CD4-positive, alpha-beta memory T cell (primary cell): Measurements from ENCODE around the gene SEMA5B. TPM values are rescaled to one million over a fixed set of nuclear protein-coding genes. Genes with fewer than 3 reads are reported as not detected.

ENCODE experiments used
- CTCF ChIA-PET: fragments of 350-600 bp; sonication (Branson Sonifier 250); formaldehyde crosslinking; loops from one replicate; lab custom pipeline; 2021; ENCODE audit warnings: inconsistent platforms; ENCODE audit not compliant: partially characterized antibody; lab: Charles Lee
- POLR2A ChIA-PET: fragments of 350-600 bp; sonication (Branson Sonifier 250); formaldehyde crosslinking; loops from one replicate; lab custom pipeline; 2021; ENCODE audit not compliant: partially characterized antibody; lab: Charles Lee
- DNase-seq, 5 donors: peaks; one replicate each; pipeline versions ENCODE4 v3.0.0 to v3.0.0-alpha.2; 2020 to 2022; ENCODE audit warnings: mixed read lengths in 1 of 5
- H3K27ac ChIP-seq: one replicate; pipeline ENCODE4 v1.7.0; 2013; ENCODE audit warnings: low read depth, low read length
- H3K27me3 ChIP-seq: 2 replicates; pipeline ENCODE4 v1.7.0; 2013; ENCODE audit warnings: mild to moderate bottlenecking, low read length, moderate library complexity; ENCODE audit not compliant: insufficient read depth
- H3K36me3 ChIP-seq: 2 replicates; pipeline ENCODE4 v1.7.0; 2013; ENCODE audit warnings: mild to moderate bottlenecking, low read length, moderate library complexity; ENCODE audit not compliant: insufficient read depth
- H3K4me1 ChIP-seq: 2 replicates; pipeline ENCODE4 v1.7.0; 2013; ENCODE audit warnings: mild to moderate bottlenecking, low read length, moderate library complexity; ENCODE audit not compliant: insufficient read depth
- H3K4me3 ChIP-seq, 2 donors: one replicate each; pipeline ENCODE4 v1.7.0; 2013; ENCODE audit warnings: low read length in 2 of 2, mild to moderate bottlenecking in 1 of 2
- H3K9me3 ChIP-seq, 2 donors: one replicate each; pipeline ENCODE4 v1.7.0; 2013; ENCODE audit warnings: low read length in 2 of 2, control low read depth in 1 of 2; ENCODE audit not compliant: control insufficient read depth in 1 of 2
- H3K27ac Mint-ChIP-seq, 7 donors: one replicate each; pipeline ENCODE4 v1.8.0; 2020 to 2021; ENCODE audit warnings: mixed read lengths in 7 of 7, mild to moderate bottlenecking in 6 of 7, inconsistent platforms in 3 of 7, moderate library complexity in 3 of 7
- H3K27me3 Mint-ChIP-seq, 2 donors: one replicate each; pipeline ENCODE4 v1.8.0; 2020 to 2021; ENCODE audit warnings: mixed read lengths in 2 of 2
- H3K36me3 Mint-ChIP-seq, 2 donors: one replicate each; pipeline ENCODE4 v1.8.0; 2020 to 2021; ENCODE audit warnings: mixed read lengths in 2 of 2, inconsistent platforms in 1 of 2, mild to moderate bottlenecking in 1 of 2
- H3K4me1 Mint-ChIP-seq, 4 donors: one replicate each; pipeline ENCODE4 v1.8.0; 2020 to 2021; ENCODE audit warnings: mixed read lengths in 4 of 4, mild to moderate bottlenecking in 1 of 4
- H3K4me3 Mint-ChIP-seq, 8 donors: one replicate each; pipeline ENCODE4 v1.8.0; 2020 to 2021; ENCODE audit warnings: mixed read lengths in 8 of 8, mild to moderate bottlenecking in 7 of 8, moderate library complexity in 6 of 8, inconsistent platforms in 3 of 8
- H3K9me3 Mint-ChIP-seq, 8 donors: one replicate each; pipeline ENCODE4 v1.8.0; 2020 to 2021; ENCODE audit warnings: mixed read lengths in 8 of 8, mild to moderate bottlenecking in 5 of 8, inconsistent platforms in 3 of 8, moderate library complexity in 1 of 8
- intact Hi-C: fragments of 100-400 bp; cut with micrococcal nuclease; formaldehyde crosslinking; loops from one replicate; pipeline ENCODE4 v1.15.1; 2023
- polyA plus RNA-seq, 2 donors: library from polyadenylated mRNA; unstranded; fragments of 300-500 nt; fragmentation: Illumina TruSeq; gene quantifications; one replicate each; pipeline ENCODE4 v1.2.3, GENCODE V29; 2021
- total RNA-seq, 2 experiments: library from RNA; stranded (reverse); gene quantifications; one replicate each; pipeline ENCODE4 v1.2.3, GENCODE V29; 2021

Gene SEMA5B
- total and polyA plus RNA-seq, 4 experiments from 2014 or later, result not detected

DNA sequence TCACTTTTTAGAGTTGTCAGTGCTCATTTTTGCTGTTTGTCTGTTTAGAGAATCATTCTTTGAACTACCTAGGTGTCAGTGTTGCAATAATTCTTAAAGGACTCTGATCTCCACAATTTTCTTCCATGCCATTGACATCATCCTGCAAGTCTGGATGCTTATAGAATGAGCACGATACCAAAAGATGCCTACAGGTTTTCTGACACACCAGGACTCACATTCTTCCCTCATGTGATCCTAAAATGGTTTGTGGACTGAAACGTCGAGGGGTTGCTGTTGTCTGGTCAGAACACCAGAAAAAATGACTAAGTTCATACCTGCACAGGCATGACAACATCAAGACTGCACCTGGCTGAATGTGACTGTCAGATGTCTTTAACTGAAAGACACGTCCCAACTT is 95.9 kb downstream of the SEMA5B start:
- POLR2A ChIA-PET, result no interaction called here

DNA sequence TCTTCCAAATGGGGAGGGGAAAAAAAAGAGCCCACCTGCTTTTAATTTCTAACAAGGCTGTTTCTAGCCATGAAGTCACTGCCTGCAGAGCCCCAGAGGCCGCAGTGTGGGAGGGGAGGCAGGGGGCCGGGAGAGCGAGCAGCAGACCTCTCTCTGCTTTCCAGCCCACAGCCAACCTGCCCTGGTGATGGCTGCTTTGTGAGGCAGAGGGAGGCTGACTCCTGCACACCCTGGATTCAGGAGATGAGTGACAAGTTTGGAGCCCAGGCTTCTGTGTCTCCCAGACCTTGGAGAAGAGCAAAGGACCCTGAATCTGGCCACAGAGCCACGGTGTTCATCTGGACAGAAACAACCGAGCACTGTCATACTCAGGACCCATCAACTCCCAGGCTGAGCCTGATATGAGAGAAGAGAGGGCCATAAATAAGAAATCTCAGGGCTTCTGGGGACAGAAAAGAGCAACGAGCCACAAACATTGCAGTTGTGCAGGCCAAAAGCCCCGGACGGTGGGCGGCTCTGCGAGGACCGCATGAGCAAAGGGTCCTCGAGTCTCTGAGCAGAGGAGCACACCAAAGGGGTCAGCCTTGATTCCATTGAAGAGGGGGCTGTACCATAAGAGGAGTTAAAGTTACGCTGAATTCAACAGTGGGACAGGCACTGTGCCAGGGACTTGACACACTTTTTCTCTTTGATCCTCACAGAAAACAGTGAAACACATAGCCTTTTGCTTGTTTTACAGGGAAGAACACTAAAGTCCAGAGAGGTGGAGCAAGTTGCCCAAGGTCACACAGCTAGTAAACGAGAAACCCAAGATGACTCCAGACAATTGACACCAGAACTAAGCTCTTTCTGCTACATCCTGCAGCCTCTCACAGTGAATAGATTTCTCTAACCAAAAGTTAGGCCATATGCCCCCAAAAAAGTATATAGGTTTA is 97.2 kb downstream of the SEMA5B start:
- H3K27ac Mint-ChIP-seq, result no peak overlapping the region

More for the DNA sequence above, 95.9 kb downstream of the SEMA5B start:
- no peaks in the 10 kb centered on the region for H3K9me3 ChIP-seq
- Mint-ChIP-seq H3K9me3 (no peaks in the 10 kb centered on the region), H3K4me1 (no peaks in the 10 kb centered on the region), H3K27me3 (peaks cover 0 to 4% of the 10 kb centered on the region in 2 donors), H3K27ac (no peak overlapping the region), H3K4me3 (no peak overlapping the region), H3K36me3 (no peaks in the 10 kb centered on the region)
- no peak overlapping the region for H3K4me3 ChIP-seq
- intact Hi-C loops, result no loop called here
- no peak overlapping the region for H3K27ac ChIP-seq
- H3K27me3 ChIP-seq, result no peaks in the 10 kb centered on the region
- DNase-seq, result no peak
- CTCF ChIA-PET, result no interaction called here
- H3K4me1 ChIP-seq, result no peaks in the 10 kb centered on the region
- no peaks in the 10 kb centered on the region for H3K36me3 ChIP-seq

DNA sequence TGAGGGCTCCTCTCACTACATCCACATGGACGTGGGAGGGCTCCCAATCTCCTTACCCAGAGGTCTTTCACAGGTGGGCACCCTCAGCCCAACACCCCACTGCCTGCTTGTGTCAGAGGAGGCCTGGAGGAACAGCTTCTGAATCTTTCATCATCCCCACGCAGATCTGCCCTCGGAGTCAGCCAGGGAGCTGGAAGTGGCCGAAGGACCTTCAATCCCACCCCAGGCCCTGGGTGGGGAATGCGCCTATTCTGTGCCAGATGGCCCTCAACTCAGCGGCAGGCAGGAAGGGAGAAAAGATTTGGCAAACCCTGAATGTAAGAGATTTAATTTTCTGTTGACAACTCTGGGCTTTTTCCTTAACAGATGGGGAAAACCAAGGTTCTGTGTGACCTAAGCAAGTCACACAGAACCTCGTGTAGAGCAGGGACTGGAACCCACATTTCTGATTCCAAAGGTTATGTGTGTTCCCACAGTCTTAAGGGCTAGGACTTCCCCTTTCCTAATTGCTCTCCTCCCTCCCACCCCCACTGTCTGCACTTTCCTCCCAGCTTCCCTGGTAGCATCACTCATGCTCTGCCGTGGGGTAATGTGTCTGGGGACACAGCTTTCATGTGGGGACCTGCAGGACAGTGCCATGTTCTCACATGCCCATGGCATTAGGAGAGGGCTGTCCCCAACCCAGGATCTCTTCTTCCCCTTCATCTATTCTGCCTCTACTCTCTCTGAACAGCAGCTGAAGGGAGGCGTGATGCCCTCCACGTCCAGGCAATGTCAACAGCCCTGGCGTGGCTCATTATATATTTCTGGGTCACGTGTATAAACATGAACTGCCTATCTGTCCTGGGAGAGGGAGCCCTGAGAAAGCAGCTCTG is 98.1 kb downstream of the SEMA5B start:
- Mint-ChIP-seq H3K27ac (no peak overlapping the region), H3K27me3 (peaks cover 3 to 6% of the 10 kb centered on the region in 2 donors), H3K4me1 (no peaks in the 10 kb centered on the region), H3K4me3 (no peak overlapping the region), H3K9me3 (no peaks in the 10 kb centered on the region), H3K36me3 (no peaks in the 10 kb centered on the region)
- no peak overlapping the region for H3K27ac ChIP-seq
- no peaks in the 10 kb centered on the region for H3K4me1 ChIP-seq
- H3K4me3 ChIP-seq, result no peak overlapping the region
- intact Hi-C loops, result no loop called here
- ChIA-PET POLR2A (no interaction called here), CTCF (no interaction called here)
- no peaks in the 10 kb centered on the region for H3K36me3 ChIP-seq
- no peak for DNase-seq
- H3K27me3 ChIP-seq, result no peaks in the 10 kb centered on the region
- no peaks in the 10 kb centered on the region for H3K9me3 ChIP-seq

More for the DNA sequence above, 97.2 kb downstream of the SEMA5B start:
- Mint-ChIP-seq H3K36me3 (no peaks in the 10 kb centered on the region), H3K27me3 (peaks cover 3 to 6% of the 10 kb centered on the region in 2 donors), H3K4me3 (no peak overlapping the region), H3K4me1 (no peaks in the 10 kb centered on the region), H3K9me3 (no peaks in the 10 kb centered on the region)
- Histone ChIP-seq H3K4me1 (no peaks in the 10 kb centered on the region), H3K27ac (no peak overlapping the region), H3K36me3 (no peaks in the 10 kb centered on the region), H3K4me3 (no peak overlapping the region), H3K9me3 (no peaks in the 10 kb centered on the region), H3K27me3 (no peaks in the 10 kb centered on the region)
- ChIA-PET POLR2A (no interaction called here), CTCF (no interaction called here)
- DNase-seq, result no peak
- intact Hi-C loops, result no loop called here

DNA sequence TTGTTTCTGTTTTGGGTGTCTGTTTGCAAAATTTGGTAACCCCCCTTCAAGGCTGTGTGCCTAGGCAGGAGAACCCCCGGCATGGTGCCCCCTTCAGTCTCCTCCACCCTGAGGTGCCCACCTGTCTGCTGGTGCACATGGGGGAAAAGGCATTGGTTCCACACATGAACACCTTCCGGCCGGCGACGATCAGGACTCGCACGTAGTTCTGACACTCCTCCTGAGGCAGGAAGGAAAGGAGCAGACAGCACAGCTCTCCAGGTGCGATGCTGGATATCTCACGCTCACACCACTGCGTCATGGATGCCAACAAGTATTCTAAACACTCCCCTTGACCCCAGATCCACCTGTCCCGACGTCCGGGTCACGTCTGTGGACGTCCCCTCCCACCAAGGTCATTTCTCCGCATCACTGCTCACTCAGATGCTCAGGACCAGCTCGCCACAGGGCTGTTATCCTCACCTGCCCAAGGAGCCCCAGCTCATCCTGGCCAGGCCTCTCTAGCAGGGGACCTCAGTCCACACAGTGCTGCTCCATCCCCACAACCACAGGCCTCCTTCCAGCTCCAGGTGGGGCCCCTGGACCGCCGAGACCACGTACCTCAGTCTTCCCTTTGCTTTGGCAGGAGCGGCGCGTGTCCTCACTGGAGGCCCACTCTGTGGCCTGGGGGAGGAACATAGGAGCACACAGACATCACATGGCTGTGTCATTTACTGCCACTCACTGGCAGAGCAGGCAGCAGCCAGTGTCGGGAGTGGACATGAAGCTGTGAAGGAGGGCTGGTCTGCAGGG is 99.0 kb downstream of the SEMA5B start:
- Histone ChIP-seq H3K4me3 (no peak overlapping the region), H3K27ac (no peak overlapping the region), H3K4me1 (no peaks in the 10 kb centered on the region), H3K27me3 (no peaks in the 10 kb centered on the region), H3K36me3 (no peaks in the 10 kb centered on the region), H3K9me3 (no peaks in the 10 kb centered on the region)
- Mint-ChIP-seq H3K36me3 (no peaks in the 10 kb centered on the region), H3K4me1 (no peaks in the 10 kb centered on the region), H3K27ac (peak overlapping the region in 1 of 7 donors; percentile 41), H3K4me3 (no peak overlapping the region), H3K27me3 (peaks cover 3 to 6% of the 10 kb centered on the region in 2 donors), H3K9me3 (no peaks in the 10 kb centered on the region)
- no peak for DNase-seq
- intact Hi-C loops, result no loop called here
- ChIA-PET CTCF (no interaction called here), POLR2A (no interaction called here)

DNA sequence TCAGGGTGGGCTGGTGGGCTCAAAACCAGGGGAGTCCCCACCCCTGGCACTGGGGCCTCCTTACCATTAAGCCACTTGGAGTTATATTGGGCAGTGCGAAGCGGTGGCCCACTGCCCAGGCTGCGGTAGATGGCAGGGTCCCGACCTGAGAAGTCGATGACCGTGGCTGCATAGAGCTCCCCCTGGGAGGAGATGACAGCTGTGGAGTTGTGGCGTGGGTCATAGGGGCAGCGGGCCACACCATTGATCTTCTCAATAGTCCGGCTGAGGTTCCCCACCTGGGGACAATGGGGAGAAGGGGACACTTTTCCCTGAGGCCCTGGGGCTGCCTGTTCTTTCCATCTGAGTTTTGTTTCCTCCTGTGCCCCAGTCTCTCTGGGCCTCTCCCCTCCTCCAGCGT is 99.8 kb downstream of the SEMA5B start:
- Mint-ChIP-seq H3K4me3 (no peak overlapping the region), H3K27me3 (peaks cover 3 to 6% of the 10 kb centered on the region in 2 donors), H3K4me1 (peaks cover 0 to 2% (median 1%) of the 10 kb centered on the region in 4 donors), H3K27ac (no peak overlapping the region), H3K9me3 (no peaks in the 10 kb centered on the region), H3K36me3 (no peaks in the 10 kb centered on the region)
- ChIA-PET CTCF (no interaction called here), POLR2A (no interaction called here)
- Histone ChIP-seq H3K27ac (no peak overlapping the region), H3K36me3 (no peaks in the 10 kb centered on the region), H3K27me3 (peaks cover 6% of the 10 kb centered on the region), H3K4me1 (no peaks in the 10 kb centered on the region), H3K9me3 (no peaks in the 10 kb centered on the region), H3K4me3 (no peak overlapping the region)
- no peak for DNase-seq
- intact Hi-C loops, result no loop called here

DNA sequence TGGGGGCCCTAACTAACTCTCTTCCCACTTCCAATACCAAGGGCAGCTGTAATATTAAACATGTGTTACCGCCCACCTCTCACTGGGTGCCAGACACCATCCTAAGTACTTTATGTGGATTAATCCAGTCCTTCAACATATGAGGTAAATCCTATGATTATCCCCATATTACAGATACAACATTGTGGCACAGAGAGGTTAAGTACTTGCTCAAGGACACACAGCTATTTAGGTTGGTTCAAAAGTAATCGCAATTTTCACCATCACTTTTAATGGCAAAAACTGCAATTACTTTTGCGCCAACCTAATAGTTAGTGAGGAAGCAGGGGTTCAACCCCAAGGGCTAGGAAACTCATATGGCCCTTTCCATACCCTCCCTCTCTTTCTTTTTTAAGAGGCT is 100.8 kb downstream of the SEMA5B start:
- no peak for DNase-seq
- Mint-ChIP-seq H3K36me3 (no peaks in the 10 kb centered on the region), H3K4me1 (peaks cover 0 to 7% (median 5%) of the 10 kb centered on the region in 4 donors), H3K27me3 (peaks cover 3 to 6% of the 10 kb centered on the region in 2 donors), H3K27ac (no peak overlapping the region), H3K9me3 (no peaks in the 10 kb centered on the region), H3K4me3 (no peak overlapping the region)
- Histone ChIP-seq H3K27ac (no peak overlapping the region), H3K9me3 (no peaks in the 10 kb centered on the region), H3K36me3 (no peaks in the 10 kb centered on the region), H3K27me3 (peaks cover 10% of the 10 kb centered on the region), H3K4me3 (no peak overlapping the region), H3K4me1 (no peaks in the 10 kb centered on the region)
- POLR2A ChIA-PET, result no interaction called here
- intact Hi-C loops, result no loop called here
- CTCF ChIA-PET, result no interaction called here
